ENCODE data around the gene GRID2. TPM values are rescaled to one million over a fixed set of nuclear protein-coding genes. Genes with fewer than 3 reads are reported as not detected.
A peak's percentile ranks its signal among the peaks of the same experiment; 100 is the strongest.
"Not testable (repeated sequence)": the region's sequence is repeated elsewhere in the genome, so short reads cannot be mapped to it uniquely, and the experiment has no call there.

Gene GRID2
- polyA plus RNA-seq, 1 donor (not counting 4 experiments of a cell fraction or from before 2014, with no cell fraction given), result not detected

GRCh38 chr4:93355411-93355810 is 1051.6 kb downstream of the GRID2 start:
- Histone ChIP-seq H3K4me3 (ENCODE audit: control insufficient read depth in 2 of 3, extremely low read depth in 1 of 3, insufficient read depth in 2 of 3, low read depth in 1 of 3, low read length in 3 of 3) (no peak overlapping the region), H2AFZ (ENCODE audit: control insufficient read depth, low read length) (no peak overlapping the region), H3K9ac (ENCODE audit: control insufficient read depth, extremely low read depth, insufficient read depth, low read length) (no peak overlapping the region), H3K4me2 (ENCODE audit: control insufficient read depth, extremely low read depth, insufficient read depth, low read depth, low read length) (no peak overlapping the region), H3K27me3 (ENCODE audit: control insufficient read depth, extremely low read depth, insufficient read depth, low read length) (no peaks in the 10 kb centered on the region), H3K79me2 (ENCODE audit: control insufficient read depth, insufficient read depth, low read length) (no peaks in the 10 kb centered on the region), H3K27ac (ENCODE audit: control insufficient read depth, insufficient read depth, low read length) (no peak overlapping the region), H4K20me1 (ENCODE audit: control insufficient read depth, extremely low read depth, insufficient read depth, low read length) (no peaks in the 10 kb centered on the region), H3K36me3 (ENCODE audit: control insufficient read depth in 2 of 2, extremely low read depth in 1 of 2, insufficient read depth in 2 of 2, low read length in 2 of 2) (no peaks in the 10 kb centered on the region), H3K9me3 (ENCODE audit: control insufficient read depth, low read depth, low read length) (no peaks in the 10 kb centered on the region), H3K4me1 (ENCODE audit: control insufficient read depth, extremely low read depth, insufficient read depth, low read length) (no peaks in the 10 kb centered on the region), H3K9me1 (ENCODE audit: control insufficient read depth, extremely low read depth, insufficient read depth, low read length) (no peaks in the 10 kb centered on the region)
- TF ChIP-seq CTCF (optimal IDR thresholded peaks at IDR 0.05 in 1 of 3, IDR thresholded peaks at IDR 0.05 in 1 of 3, conservative IDR thresholded peaks at IDR 0.05 in 1 of 3; ENCODE audit: extremely low read depth in 1 of 3, insufficient read depth in 2 of 3, low read length in 3 of 3) (no peak), EZH2 (IDR thresholded peaks at IDR 0.05; ENCODE audit: low read length) (no peak)
- DNase-seq (ENCODE audit: low read depth, low spot score) (no peak), FAIRE-seq (peak; percentile 9)
- dilution Hi-C loops (cut with MboI; ENCODE audit: extremely low pct_ligation_motif_present, low sequenced_read_pairs), result no loop called here

- Histone ChIP-seq H3K9ac (ENCODE audit: control insufficient read depth, extremely low read depth, insufficient read depth, low read length) (no peak overlapping the region), H3K4me1 (ENCODE audit: control insufficient read depth, extremely low read depth, insufficient read depth, low read length) (no peaks in the 10 kb centered on the region), H4K20me1 (ENCODE audit: control insufficient read depth, extremely low read depth, insufficient read depth, low read length) (no peaks in the 10 kb centered on the region), H3K9me3 (ENCODE audit: control insufficient read depth, low read depth, low read length) (no peaks in the 10 kb centered on the region), H2AFZ (ENCODE audit: control insufficient read depth, low read length) (no peak overlapping the region), H3K4me3 (ENCODE audit: control insufficient read depth in 2 of 3, extremely low read depth in 1 of 3, insufficient read depth in 2 of 3, low read depth in 1 of 3, low read length in 3 of 3) (no peak overlapping the region), H3K27ac (ENCODE audit: control insufficient read depth, insufficient read depth, low read length) (no peak overlapping the region), H3K79me2 (ENCODE audit: control insufficient read depth, insufficient read depth, low read length) (no peaks in the 10 kb centered on the region), H3K4me2 (ENCODE audit: control insufficient read depth, extremely low read depth, insufficient read depth, low read depth, low read length) (no peak overlapping the region), H3K27me3 (ENCODE audit: control insufficient read depth, extremely low read depth, insufficient read depth, low read length) (no peaks in the 10 kb centered on the region), H3K9me1 (ENCODE audit: control insufficient read depth, extremely low read depth, insufficient read depth, low read length) (no peaks in the 10 kb centered on the region), H3K36me3 (ENCODE audit: control insufficient read depth in 2 of 2, extremely low read depth in 1 of 2, insufficient read depth in 2 of 2, low read length in 2 of 2) (no peaks in the 10 kb centered on the region)
- DNase-seq (ENCODE audit: low read depth, low spot score) (no peak), FAIRE-seq (no peak)
- dilution Hi-C loops (cut with MboI; ENCODE audit: extremely low pct_ligation_motif_present, low sequenced_read_pairs), result no loop called here
- TF ChIP-seq CTCF (optimal IDR thresholded peaks at IDR 0.05 in 1 of 3, IDR thresholded peaks at IDR 0.05 in 1 of 3, conservative IDR thresholded peaks at IDR 0.05 in 1 of 3; ENCODE audit: extremely low read depth in 1 of 3, insufficient read depth in 2 of 3, low read length in 3 of 3), result no peak
- TF ChIP-seq EZH2 (IDR thresholded peaks at IDR 0.05; ENCODE audit: low read length), result no peak
These were observed 1055.8 kb downstream of the GRID2 start for GRCh38 chr4:93359586-93359985.

GRCh38 chr4:93366169-93366755 is 1062.5 kb downstream of the GRID2 start:
- FAIRE-seq; H3K9me1 ChIP-seq (ENCODE audit: control insufficient read depth, extremely low read depth, insufficient read depth, low read length); H3K4me2 ChIP-seq (ENCODE audit: control insufficient read depth, extremely low read depth, insufficient read depth, low read depth, low read length); H3K79me2 ChIP-seq (ENCODE audit: control insufficient read depth, insufficient read depth, low read length); H3K9ac ChIP-seq (ENCODE audit: control insufficient read depth, extremely low read depth, insufficient read depth, low read length); H3K27ac ChIP-seq (ENCODE audit: control insufficient read depth, insufficient read depth, low read length); dilution Hi-C loops (cut with MboI; ENCODE audit: extremely low pct_ligation_motif_present, low sequenced_read_pairs); DNase-seq (ENCODE audit: low read depth, low spot score); H2AFZ ChIP-seq (ENCODE audit: control insufficient read depth, low read length); H3K27me3 ChIP-seq (ENCODE audit: control insufficient read depth, extremely low read depth, insufficient read depth, low read length); H3K9me3 ChIP-seq (ENCODE audit: control insufficient read depth, low read depth, low read length); H3K4me3 ChIP-seq (ENCODE audit: control insufficient read depth in 2 of 3, extremely low read depth in 1 of 3, insufficient read depth in 2 of 3, low read depth in 1 of 3, low read length in 3 of 3); H3K36me3 ChIP-seq (ENCODE audit: control insufficient read depth in 2 of 2, extremely low read depth in 1 of 2, insufficient read depth in 2 of 2, low read length in 2 of 2); H3K4me1 ChIP-seq (ENCODE audit: control insufficient read depth, extremely low read depth, insufficient read depth, low read length); H4K20me1 ChIP-seq (ENCODE audit: control insufficient read depth, extremely low read depth, insufficient read depth, low read length): not testable (repeated sequence)
